CD14-positive monocyte (primary cell): ENCODE measurements around the gene IGFBP2. TPM values are rescaled to one million over a fixed set of nuclear protein-coding genes. Genes with fewer than 3 reads are reported as not detected.

Source experiments
- DNase-seq, 3 donors: peaks; one replicate each; pipeline ENCODE4 v3.0.0-alpha.2; 2011 to 2022
- H2AFZ ChIP-seq: 2 replicates; pipeline ENCODE4 v1.6.0; 2012; ENCODE audit warnings: mild to moderate bottlenecking, low read depth, low read length, inconsistent platforms; ENCODE audit not compliant: insufficient read depth, poor library complexity, severe bottlenecking
- H3K27ac ChIP-seq, 2 donors: 1 replicate in 1 of 2; 2 replicates in 1 of 2; pipeline ENCODE4 v1.5.1; 2012 to 2013; ENCODE audit warnings: low read length in 2 of 2, control low read depth in 1 of 2, inconsistent platforms in 1 of 2, low read depth in 1 of 2, mild to moderate bottlenecking in 1 of 2
- H3K27me3 ChIP-seq, 2 donors: one replicate each; pipeline versions ENCODE4 v1.6.0 to v1.6.1; 2011 to 2013; ENCODE audit warnings: low read length in 2 of 2; ENCODE audit not compliant: control insufficient read depth in 2 of 2, insufficient read depth in 2 of 2
- H3K36me3 ChIP-seq, 2 donors: replicated peaks in 1 of 2; 1 replicate in 1 of 2; 2 replicates in 1 of 2; pipeline versions ENCODE4 v1.5.1 to v1.6.1; 2012 to 2013; ENCODE audit warnings: low read length in 2 of 2, control low read depth in 1 of 2, inconsistent platforms in 1 of 2, mild to moderate bottlenecking in 1 of 2; ENCODE audit not compliant: insufficient read depth in 2 of 2, control insufficient read depth in 1 of 2
- H3K4me1 ChIP-seq, 2 donors: 1 replicate in 1 of 2; 2 replicates in 1 of 2; pipeline versions ENCODE4 v1.5.1 to v1.6.1; 2012 to 2013; ENCODE audit warnings: low read length in 2 of 2, control low read depth in 1 of 2, inconsistent platforms in 1 of 2, mild to moderate bottlenecking in 1 of 2, moderate library complexity in 1 of 2; ENCODE audit not compliant: insufficient read depth in 2 of 2, control insufficient read depth in 1 of 2
- H3K4me2 ChIP-seq: replicated peaks from 2 replicates; pipeline ENCODE3; 2012; ENCODE audit warnings: low read length, moderate library complexity, mild to moderate bottlenecking; ENCODE audit not compliant: poor library complexity, severe bottlenecking; ENCODE audit errors: extremely low read depth
- H3K4me3 ChIP-seq, 3 experiments: fragments of 200-600 bp in 1 of 3; sonication (generic) in 1 of 3; replicated peaks in 1 of 3; 1 replicate in 2 of 3; 2 replicates in 1 of 3; pipeline ENCODE4 v1.5.1; 2011 to 2013; ENCODE audit warnings: low read length in 3 of 3, mild to moderate bottlenecking in 3 of 3, control low read depth in 2 of 3, low read depth in 2 of 3, inconsistent platforms in 1 of 3, moderate library complexity in 1 of 3
- H3K79me2 ChIP-seq: 2 replicates; pipeline ENCODE4 v1.6.0; 2012; ENCODE audit warnings: mild to moderate bottlenecking, control low read depth, inconsistent platforms, low read length, moderate library complexity; ENCODE audit not compliant: insufficient read depth
- H3K9ac ChIP-seq: 2 replicates; pipeline ENCODE4 v1.6.0; 2017; ENCODE audit warnings: low read length, mild to moderate bottlenecking; ENCODE audit not compliant: insufficient read depth, poor library complexity, severe bottlenecking
- H3K9me3 ChIP-seq, 2 donors: replicated peaks in 1 of 2; 1 replicate in 1 of 2; 2 replicates in 1 of 2; pipeline versions ENCODE4 v1.5.1 to v1.6.1; 2012 to 2013; ENCODE audit warnings: low read length in 2 of 2, control low read depth in 1 of 2; ENCODE audit not compliant: control insufficient read depth in 1 of 2, insufficient read depth in 1 of 2
- H4K20me1 ChIP-seq: 2 replicates; pipeline ENCODE4 v1.6.0; 2012; ENCODE audit warnings: mild to moderate bottlenecking, low read length, control low read depth, moderate library complexity; ENCODE audit not compliant: insufficient read depth
- H3K27ac Mint-ChIP-seq, 7 donors: one replicate each; pipeline ENCODE4 v1.8.0; 2020; ENCODE audit warnings: mild to moderate bottlenecking in 7 of 7, mixed read lengths in 7 of 7, moderate library complexity in 6 of 7, inconsistent platforms in 2 of 7
- H3K27me3 Mint-ChIP-seq, 3 donors: one replicate each; pipeline ENCODE4 v1.8.0; 2021 to 2022; ENCODE audit warnings: low read depth in 3 of 3, mild to moderate bottlenecking in 3 of 3, mixed read lengths in 3 of 3, moderate library complexity in 3 of 3, inconsistent platforms in 1 of 3
- H3K36me3 Mint-ChIP-seq, 2 donors: one replicate each; pipeline ENCODE4 v1.8.0; 2020; ENCODE audit warnings: mixed read lengths in 2 of 2, inconsistent platforms in 1 of 2, mild to moderate bottlenecking in 1 of 2
- H3K4me1 Mint-ChIP-seq: one replicate; pipeline ENCODE4 v1.8.0; 2020; ENCODE audit warnings: mild to moderate bottlenecking, mixed read lengths
- H3K4me3 Mint-ChIP-seq, 2 donors: one replicate each; pipeline ENCODE4 v1.8.0; 2020; ENCODE audit warnings: mild to moderate bottlenecking in 2 of 2, mixed read lengths in 2 of 2, moderate library complexity in 1 of 2
- H3K9me3 Mint-ChIP-seq, 7 donors: one replicate each; pipeline ENCODE4 v1.8.0; 2020 to 2022; ENCODE audit warnings: mixed read lengths in 7 of 7, mild to moderate bottlenecking in 6 of 7, moderate library complexity in 6 of 7, inconsistent platforms in 2 of 7
- WGBS: methylation state at CpG from one replicate; pipeline ENCODE4 v1.1.5; 2013; ENCODE audit warnings: missing lambda C conversion rate; ENCODE audit not compliant: insufficient coverage; 5-methylcytosine and 5-hydroxymethylcytosine counted together
- intact Hi-C, 2 donors: fragments of 100-400 bp; cut with micrococcal nuclease; formaldehyde crosslinking; loops; one replicate each; pipeline versions ENCODE4 v1.15.0 to v1.15.1; 2023
- polyA plus RNA-seq, 3 donors: library from polyadenylated mRNA; depleted of rRNA in 1 of 3; unstranded in 2 of 3; stranded (reverse) in 1 of 3; fragments of 300-500 nt in 2 of 3; fragments of >200 nt in 1 of 3; fragmentation: Illumina TruSeq in 2 of 3; gene quantifications; 1 replicate in 2 of 3; 2 replicates in 1 of 3; pipeline ENCODE4 v1.2.3, GENCODE V29; 2012 to 2021
- TF ChIP-seq, protein P1 (sequence below): fragments of 200-600 bp; IDR thresholded peaks from one replicate; pipeline ENCODE4 v1.8.0; 2022; ENCODE audit warnings: antibody characterized with exemption, mild to moderate bottlenecking

Gene IGFBP2
- polyA plus RNA-seq, 3 donors = 1.6 TPM; not detected in 2

GRCh38 chr2:216665717-216666116 lies 32.5 kb downstream of the IGFBP2 start:
- no peaks in the 10 kb centered on the region for H3K36me3 Mint-ChIP-seq
- no peak overlapping the region for H3K4me3 Mint-ChIP-seq
- no peak for DNase-seq
- Histone ChIP-seq H3K4me2 (no peak overlapping the region), H3K27ac (no peak overlapping the region), H3K4me1 (no peaks in the 10 kb centered on the region), H4K20me1 (no peaks in the 10 kb centered on the region), H3K79me2 (no peaks in the 10 kb centered on the region), H3K9ac (no peak overlapping the region), H3K4me3 (no peak overlapping the region), H3K36me3 (no peaks in the 10 kb centered on the region), H3K27me3 (no peaks in the 10 kb centered on the region), H2AFZ (no peak overlapping the region), H3K9me3 (no peaks in the 10 kb centered on the region)
- 66% methylated on average over 8 of the region's 12 CpGs for WGBS
- intact Hi-C loops = loop anchor here (1.0 to 10.0 kb wide), 4 partner anchors 146 to 633 kb away; no protein-coding TSS in a partner anchor
- H3K4me1 Mint-ChIP-seq = no peaks in the 10 kb centered on the region
- H3K9me3 Mint-ChIP-seq = no peaks in the 10 kb centered on the region
- peaks cover 6 to 7% (median 7%) of the 10 kb centered on the region in 3 donors for H3K27me3 Mint-ChIP-seq
- no peak overlapping the region for H3K27ac Mint-ChIP-seq
- TF ChIP-seq, protein P1, sequence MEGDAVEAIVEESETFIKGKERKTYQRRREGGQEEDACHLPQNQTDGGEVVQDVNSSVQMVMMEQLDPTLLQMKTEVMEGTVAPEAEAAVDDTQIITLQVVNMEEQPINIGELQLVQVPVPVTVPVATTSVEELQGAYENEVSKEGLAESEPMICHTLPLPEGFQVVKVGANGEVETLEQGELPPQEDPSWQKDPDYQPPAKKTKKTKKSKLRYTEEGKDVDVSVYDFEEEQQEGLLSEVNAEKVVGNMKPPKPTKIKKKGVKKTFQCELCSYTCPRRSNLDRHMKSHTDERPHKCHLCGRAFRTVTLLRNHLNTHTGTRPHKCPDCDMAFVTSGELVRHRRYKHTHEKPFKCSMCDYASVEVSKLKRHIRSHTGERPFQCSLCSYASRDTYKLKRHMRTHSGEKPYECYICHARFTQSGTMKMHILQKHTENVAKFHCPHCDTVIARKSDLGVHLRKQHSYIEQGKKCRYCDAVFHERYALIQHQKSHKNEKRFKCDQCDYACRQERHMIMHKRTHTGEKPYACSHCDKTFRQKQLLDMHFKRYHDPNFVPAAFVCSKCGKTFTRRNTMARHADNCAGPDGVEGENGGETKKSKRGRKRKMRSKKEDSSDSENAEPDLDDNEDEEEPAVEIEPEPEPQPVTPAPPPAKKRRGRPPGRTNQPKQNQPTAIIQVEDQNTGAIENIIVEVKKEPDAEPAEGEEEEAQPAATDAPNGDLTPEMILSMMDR = no peak

DNA sequence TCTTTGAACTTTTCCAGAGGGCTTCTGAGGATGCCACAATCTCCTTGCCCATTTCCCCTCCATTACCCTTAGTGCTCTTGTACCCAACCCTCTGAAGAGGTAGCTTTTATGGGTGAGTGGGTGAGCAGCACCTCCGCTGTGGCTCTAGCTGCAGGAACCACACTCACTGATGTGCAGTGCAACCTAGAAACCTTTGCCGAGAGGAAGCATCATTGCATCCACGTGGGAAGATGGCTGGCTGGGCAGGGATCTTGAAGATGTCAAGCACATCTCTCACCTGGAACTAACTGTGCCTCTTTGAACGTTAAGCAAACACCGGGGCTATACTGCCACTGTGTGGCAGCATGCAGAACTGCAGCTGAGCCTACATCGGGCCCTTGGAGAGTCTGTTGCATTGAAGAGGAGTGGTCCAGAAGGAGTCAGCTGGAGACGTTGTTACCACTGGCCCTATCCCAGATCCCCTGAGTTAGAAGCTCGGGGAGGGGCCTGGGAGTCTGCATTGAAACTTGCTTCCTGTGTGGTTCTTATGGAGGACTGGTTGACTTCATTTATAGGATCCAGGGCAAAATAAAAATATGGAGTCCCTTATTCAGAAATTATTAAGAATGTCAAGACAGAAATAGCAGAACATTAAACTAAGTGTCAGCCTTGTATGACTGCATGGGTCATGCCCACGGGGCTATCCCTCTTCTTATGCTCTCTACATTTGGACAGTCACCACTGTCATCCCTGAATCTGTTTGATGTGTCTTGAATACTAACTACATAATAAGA lies 33.4 kb downstream of the IGFBP2 start:
- Histone ChIP-seq H3K36me3 (no peaks in the 10 kb centered on the region), H3K9me3 (no peaks in the 10 kb centered on the region), H3K27ac (no peak overlapping the region), H3K4me1 (no peaks in the 10 kb centered on the region), H2AFZ (no peak overlapping the region), H3K4me2 (no peak overlapping the region), H3K4me3 (no peak overlapping the region), H4K20me1 (no peaks in the 10 kb centered on the region), H3K27me3 (no peaks in the 10 kb centered on the region), H3K79me2 (no peaks in the 10 kb centered on the region), H3K9ac (no peak overlapping the region)
- Mint-ChIP-seq H3K27me3 (peaks cover 7 to 9% (median 7%) of the 10 kb centered on the region in 3 donors), H3K27ac (no peak overlapping the region), H3K4me1 (no peaks in the 10 kb centered on the region), H3K36me3 (no peaks in the 10 kb centered on the region), H3K9me3 (peaks cover 0 to 2% (median 0%) of the 10 kb centered on the region in 7 donors), H3K4me3 (no peak overlapping the region)
- intact Hi-C loops = loop anchor here (1.0 to 10.0 kb wide), 4 partner anchors 147 to 634 kb away; no protein-coding TSS in a partner anchor
- WGBS = 3% methylated on average over 7 of the region's 9 CpGs
- peak; percentile 37 to 57 (median 54) for DNase-seq
- TF ChIP-seq, protein P1 = peak; percentile 98
